ENCODE results near the gene VPS25. TPM values are rescaled to one million over a fixed set of nuclear protein-coding genes. Genes with fewer than 3 reads are reported as not detected.
"Not testable (repeated sequence)": the region's sequence is repeated elsewhere in the genome, so short reads cannot be mapped to it uniquely, and the experiment has no call there.

The VPS25 gene
- 78.2 TPM for polyA plus RNA-seq (ENCODE audit: insufficient read length)
- long read RNA-seq, donor 1, transcript VPS25-201 (6 exons, 1,101 nt): major isoform, 63 of 66 reads
- long read RNA-seq, donor 1, partial matches to known transcripts: 0 of 66 reads
- long read RNA-seq, donor 1, other reads (novel, unspliced or antisense): 0 of 66 reads
- long read RNA-seq, donor 2, transcript VPS25-201 (6 exons, 1,101 nt): major isoform, 43 of 73 reads
- long read RNA-seq, donor 2, partial matches to known transcripts: 28 of 73 reads
- long read RNA-seq, donor 2, other reads (novel, unspliced or antisense): 0 of 73 reads
- long read RNA-seq, donor 3, transcript VPS25-201 (6 exons, 1,101 nt): major isoform, 34 of 36 reads
- long read RNA-seq, donor 3, partial matches to known transcripts: 0 of 36 reads
- long read RNA-seq, donor 3, other reads (novel, unspliced or antisense): 0 of 36 reads
- long read RNA-seq, donor 4, transcript VPS25-201 (6 exons, 1,101 nt): major isoform, 9 of 10 reads
- long read RNA-seq, donor 4, partial matches to known transcripts: 0 of 10 reads
- long read RNA-seq, donor 4, other reads (novel, unspliced or antisense): 0 of 10 reads
- long read RNA-seq, donor 5, transcript VPS25-201 (6 exons, 1,101 nt): major isoform, 89 of 103 reads
- long read RNA-seq, donor 5, partial matches to known transcripts: 0 of 103 reads
- long read RNA-seq, donor 5, other reads (novel, unspliced or antisense): 9 of 103 reads
- long read RNA-seq, donor 6, transcript VPS25-201 (6 exons, 1,101 nt): major isoform, 47 of 98 reads
- long read RNA-seq, donor 6, partial matches to known transcripts: 47 of 98 reads
- long read RNA-seq, donor 6, other reads (novel, unspliced or antisense): 0 of 98 reads
- long read RNA-seq, donor 7, transcript VPS25-201 (6 exons, 1,101 nt): major isoform, 69 of 72 reads
- long read RNA-seq, donor 7, partial matches to known transcripts: 0 of 72 reads
- long read RNA-seq, donor 7, other reads (novel, unspliced or antisense): 0 of 72 reads
- long read RNA-seq, donor 8, transcript VPS25-201 (6 exons, 1,101 nt): major isoform, 38 of 39 reads
- long read RNA-seq, donor 8, partial matches to known transcripts: 0 of 39 reads
- long read RNA-seq, donor 8, other reads (novel, unspliced or antisense): 0 of 39 reads

DNA sequence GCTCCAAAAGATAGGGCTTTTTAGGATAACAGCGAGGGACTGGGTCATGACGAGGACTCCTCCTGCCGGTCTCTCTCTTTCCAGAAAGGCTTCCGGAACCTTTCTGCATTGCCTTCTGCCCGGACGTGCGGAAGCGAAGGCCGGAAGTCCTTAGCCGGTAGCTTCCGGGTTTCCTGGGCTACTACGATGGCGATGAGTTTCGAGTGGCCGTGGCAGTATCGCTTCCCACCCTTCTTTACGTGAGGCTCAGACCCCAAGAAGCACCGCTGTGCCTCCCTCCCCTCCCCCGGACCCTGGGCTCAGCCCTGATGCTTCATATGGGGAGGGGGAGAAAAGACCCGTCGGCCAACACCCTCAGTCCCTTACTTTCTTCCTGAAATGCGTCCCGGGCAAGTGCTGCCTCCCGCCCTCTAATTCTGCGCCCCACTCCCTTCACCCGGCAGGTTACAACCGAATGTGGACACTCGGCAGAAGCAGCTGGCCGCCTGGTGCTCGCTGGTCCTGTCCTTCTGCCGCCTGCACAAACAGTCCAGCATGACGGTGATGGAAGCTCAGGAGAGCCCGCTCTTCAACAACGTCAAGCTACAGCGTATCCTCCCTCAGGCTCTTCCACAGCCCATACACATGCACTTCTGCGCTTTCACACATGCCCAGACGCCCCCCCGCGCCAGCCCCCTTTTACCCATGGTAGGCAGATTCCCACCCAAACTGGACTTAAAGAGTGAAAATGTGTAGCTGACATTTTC is at the start of gene VPS25:
Gene VPS25 (plus strand): TSS at position 160 of the 746 bp plus-strand sequence. CDS start 27 bp downstream, at position 187.
- peak; percentile 81 for DNase-seq

DNA sequence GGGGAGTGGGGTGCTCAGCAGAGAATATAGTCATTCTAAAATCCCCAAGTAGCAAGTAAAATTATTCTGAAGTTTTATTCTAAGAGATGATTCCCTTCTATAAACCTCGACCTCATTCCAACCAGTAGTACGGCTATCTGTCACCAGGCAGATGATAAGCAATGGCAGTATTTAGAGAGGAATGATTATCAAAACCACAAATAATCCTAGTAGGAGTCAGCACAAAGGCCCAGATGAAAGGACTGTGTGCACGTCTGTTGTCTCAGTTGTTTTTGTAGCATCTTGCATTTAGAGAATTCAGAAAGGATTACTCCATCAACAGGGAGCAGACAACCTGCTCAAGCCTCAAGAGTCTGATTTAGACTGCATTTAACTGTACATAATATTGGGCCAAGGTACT is 49.6 kb upstream of the VPS25 start:
- DNase-seq: no peak

DNA sequence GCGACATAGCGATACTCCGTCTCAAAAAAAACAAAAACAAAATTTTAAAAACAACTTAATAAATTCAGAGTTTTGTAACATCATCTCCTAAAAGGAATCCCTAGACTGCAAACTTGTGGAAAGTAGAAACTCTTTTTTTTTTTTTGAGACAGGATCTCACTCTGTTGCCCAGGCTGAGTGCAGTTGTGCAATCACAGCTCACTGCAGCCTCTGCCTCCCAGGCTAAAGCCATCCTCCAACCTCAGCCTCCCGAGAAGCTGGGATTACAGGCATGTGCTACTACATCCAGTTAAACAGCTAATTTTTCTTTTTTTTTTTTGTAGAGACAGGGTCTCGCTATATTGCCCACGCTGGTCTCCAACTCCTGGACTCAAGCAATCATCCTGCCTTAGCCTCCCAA is 48.1 kb upstream of the VPS25 start:
- DNase-seq: no peak

DNA sequence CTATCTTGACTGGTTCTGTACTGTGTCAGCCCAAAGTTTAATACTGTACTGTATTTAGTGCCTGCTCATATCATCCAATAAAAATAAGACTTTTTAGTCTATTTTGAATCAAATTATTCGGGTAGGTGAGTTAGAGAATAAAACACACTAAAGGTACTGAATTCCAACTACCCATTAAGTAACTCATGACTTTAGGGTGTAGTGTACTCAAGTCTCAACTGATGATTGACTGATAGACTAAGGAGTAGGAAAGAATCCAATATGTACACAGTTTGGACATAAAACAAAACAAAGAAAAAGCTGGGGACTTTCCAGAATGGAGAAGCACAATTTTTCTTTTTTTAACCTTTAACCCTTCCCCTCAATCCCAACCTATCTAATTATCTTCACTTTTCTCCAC is 32.5 kb upstream of the VPS25 start:
- DNase-seq: no peak

DNA sequence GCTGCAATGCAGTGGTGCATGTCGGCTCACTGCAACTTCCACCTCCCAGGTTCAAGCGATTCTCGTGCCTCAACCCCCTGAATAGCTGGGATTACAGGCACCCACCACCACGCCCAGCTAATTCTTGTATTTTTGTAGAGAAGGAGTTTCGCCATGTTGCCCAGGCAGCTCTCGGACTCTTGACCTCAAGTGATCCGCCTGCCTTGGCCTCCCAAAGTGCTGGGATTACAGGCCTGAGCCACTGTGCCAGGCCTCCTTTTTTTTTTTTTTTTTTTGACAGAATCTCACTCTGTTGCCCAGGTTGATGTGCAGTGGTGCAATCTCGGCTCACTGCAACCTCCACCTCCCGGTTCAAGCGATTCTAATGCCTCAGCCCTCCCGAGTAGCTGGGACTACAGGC is 30.3 kb upstream of the VPS25 start:
- not testable (repeated sequence) for DNase-seq

DNA sequence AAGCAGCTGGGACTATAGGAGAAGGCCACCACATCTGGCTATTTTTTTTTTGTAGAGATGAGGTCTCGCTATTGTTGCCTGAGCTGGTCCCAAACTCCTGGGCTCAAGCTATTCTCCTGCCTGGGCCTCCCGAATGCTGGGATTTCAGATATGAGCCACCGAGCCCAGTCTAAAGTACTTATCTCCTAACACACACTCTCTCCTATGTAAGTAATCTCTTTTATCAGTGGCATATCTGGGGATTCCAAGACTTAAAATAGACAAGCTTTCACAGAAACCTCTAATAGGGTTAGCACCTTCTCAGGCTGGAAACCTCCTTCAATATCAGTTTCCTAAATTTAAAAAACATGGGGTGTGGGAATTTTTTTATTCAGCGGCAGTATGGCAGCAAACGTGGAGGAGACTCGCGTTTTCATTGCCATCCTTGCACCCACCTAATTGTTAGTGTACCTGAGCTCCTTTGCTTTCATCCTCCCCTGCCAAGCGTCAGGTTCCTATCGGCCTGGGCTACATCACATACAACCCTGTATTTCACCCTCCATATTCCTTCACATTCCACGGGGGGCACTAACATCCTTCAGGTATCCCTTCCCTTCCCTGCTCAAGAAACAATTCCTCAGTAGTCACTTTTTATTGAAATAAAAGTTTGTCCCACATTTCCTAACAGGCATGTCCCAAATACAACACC is 29.5 kb upstream of the VPS25 start:
- no peak for DNase-seq

DNA sequence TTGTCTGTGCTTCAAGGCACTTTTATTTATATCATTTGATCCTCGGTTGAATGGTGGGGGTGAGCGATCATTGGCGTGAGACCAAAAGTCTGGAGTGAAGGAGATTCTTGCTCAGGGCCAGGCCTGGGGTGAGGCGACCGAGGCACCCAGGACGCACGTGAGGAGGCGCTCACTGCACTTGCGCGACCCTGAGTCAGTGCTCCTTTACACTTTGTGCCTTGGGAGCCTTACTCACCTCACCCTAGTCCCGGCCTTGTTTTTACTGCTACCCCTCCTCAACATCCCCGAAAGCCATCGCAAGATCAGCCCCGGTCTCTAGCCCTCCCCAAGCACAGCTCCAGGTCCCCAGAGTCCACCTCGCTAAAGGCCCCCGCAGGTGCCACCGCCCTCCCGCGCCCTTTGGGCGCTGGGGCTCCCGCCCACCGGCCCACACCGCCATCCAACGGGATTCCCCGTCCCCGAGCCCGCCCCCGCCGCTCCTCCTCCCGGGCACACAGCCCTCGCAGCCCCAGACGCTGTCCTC is 28.9 kb upstream of the VPS25 start:
- DNase-seq: peak; percentile 45

DNA sequence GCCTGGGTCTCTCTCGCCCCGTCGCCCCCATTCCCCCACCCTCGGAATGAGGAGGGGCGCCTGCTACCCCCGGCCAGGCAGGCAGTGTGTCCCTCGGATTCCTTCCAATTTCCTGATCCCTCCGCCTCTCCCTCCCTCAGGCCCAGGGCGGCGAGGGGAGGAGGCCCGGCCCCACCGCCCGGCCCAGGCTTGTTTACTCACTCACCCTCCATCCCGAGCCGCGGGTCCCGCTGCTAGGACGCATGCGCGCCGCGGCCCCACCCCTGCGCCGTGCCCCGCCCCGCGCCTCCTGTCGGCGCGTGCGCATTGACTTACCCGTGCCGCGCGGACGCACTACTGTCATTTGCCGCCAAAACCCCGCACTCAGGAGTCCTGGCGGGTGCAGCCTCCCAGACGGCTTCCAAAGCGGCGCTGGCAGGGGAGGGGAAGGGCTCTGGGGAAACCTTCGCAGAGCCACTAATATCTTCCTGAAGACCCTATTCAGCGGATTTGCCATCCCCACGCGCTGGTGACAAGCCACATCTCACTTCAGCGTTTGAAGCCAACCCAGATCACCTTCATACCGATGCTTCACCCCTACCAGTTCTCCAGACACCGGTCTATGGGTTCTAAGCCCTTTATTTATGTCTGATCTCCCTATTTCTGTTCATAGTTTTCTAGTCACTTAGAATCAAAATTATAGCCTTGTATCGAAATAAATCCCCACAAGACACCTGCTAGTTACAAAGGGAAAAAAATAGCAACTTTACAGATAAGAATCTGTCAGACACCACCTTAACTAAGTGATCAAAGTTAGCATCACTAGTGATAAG is 28.2 kb upstream of the VPS25 start, which contains the start of gene EZH1:
Gene EZH1 (minus strand): TSS at position 235 of the 812 bp plus-strand sequence. CDS start 16,099 bp downstream, outside the sequence.
- peak; percentile 92 for DNase-seq

DNA sequence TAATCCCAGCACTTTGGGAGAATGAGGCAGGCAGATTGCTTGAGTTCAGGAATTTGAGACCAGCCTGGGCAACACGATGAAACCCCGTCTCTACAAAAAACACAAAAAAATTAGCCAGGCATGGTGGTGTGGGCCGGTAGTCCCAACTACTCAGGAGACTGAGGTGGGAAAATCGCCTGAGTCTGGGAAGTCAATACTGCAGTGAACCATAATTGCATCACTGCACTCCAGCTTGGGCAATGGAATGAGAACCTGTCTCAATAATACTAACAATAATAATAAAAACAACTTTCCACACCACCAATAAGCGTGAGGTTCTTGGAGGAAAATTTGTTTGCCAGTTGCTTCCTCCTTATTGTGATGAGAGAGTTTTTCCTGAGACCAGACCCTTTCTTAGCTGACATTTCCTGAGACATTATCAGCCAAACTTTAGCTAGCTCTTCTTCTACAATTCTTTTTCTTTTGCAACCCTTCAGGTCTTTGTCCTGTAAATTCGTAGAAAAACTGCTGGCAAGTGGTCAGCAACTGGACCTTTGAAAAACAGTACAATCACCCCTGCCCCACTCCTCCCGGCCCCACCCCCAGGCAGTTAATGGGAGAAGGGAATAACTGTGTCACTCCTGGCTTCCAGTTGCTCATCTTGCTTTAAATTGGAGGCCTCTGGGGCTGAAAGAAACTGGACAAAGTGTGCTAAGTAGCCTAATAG is 24.9 kb upstream of the VPS25 start:
- no peak for DNase-seq

DNA sequence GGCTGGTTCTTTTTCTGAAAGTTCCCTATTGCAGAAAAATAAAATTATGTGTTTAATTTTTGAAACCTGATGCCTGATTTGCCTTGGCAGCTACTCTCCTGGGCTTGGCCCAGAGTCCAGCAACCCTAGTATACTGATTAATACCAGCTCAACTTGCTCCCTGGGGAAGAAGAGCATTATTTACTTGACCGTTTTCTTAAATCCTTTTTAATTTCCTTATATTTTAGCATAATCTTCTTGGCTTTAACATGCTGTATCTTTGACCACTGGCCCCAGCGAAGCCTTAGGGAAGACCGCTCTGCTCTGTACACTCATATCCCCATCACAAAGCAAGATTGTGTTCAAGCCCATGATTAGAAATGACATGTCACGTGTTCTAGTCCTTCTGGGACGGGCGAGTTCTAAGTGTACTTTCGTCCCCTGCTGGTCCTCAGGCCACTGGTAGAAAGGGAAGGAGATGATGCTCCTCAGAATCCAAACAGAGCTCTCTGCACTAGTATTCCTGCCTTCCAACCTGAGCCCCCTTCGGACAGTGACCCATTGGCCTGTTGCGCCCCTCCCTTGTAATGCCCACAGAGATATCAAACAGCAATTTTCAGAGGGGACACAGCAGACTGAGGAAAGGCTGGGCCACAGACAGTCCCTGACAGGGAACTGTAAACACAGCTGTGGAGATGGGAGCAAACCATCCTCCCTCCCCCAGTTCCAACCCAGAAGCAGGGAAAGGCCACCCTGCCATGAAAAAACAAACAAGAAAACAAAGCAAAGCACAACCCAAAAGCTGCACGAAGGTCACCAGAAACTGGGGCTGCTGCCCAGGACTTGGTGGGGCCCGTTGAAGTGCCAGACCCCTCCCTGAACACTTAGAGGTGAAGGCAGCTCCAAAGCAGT is 24.1 kb upstream of the VPS25 start:
- no peak for DNase-seq

DNA sequence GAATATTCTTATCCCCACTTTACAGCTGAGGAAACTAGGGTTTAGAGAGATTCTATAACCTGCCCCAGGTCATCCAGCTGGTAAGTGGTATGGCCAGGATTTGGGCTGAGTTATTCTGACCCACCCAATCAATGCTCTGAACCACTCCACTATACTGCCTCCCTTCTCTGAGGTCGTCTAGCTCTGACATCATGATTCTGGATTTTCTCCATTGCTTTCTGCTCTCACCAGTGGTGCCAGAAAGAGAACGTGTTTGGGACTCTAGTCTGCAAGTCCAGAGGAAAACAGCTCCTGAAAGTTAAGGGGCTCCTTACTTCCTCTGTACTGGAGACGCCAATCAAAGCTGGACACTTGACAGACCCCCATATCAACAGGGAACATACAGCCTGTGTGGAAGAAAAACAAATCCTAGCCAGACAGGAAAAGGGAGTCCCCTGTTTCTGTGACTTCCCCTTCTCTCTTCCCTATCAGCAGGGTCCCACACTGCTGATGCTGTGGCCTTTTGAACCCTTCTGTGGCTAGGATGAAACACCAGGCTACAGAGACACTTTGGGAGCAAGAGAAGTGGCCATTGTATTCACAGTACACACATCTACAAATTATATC is 22.4 kb upstream of the VPS25 start:
- DNase-seq: no peak

DNA sequence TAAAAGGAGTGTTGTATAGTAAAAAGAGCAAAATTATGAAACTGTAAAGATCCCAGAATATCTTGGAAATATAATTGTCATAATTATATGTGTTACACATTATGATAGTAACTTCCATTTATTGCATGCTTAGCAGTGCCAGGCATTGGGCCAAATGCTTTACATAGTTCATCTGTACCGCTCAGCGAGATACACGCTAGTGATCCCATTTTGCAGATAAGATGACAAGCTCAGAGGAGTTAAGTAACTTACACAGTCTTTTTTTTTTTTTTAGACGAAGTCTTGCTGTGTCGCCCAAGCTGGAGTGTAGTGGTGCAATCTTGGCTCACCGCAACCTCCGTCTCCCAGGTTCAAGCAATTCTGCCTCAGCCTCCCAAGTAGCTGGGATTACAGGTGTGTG is 21.6 kb upstream of the VPS25 start:
- DNase-seq: no peak

DNA sequence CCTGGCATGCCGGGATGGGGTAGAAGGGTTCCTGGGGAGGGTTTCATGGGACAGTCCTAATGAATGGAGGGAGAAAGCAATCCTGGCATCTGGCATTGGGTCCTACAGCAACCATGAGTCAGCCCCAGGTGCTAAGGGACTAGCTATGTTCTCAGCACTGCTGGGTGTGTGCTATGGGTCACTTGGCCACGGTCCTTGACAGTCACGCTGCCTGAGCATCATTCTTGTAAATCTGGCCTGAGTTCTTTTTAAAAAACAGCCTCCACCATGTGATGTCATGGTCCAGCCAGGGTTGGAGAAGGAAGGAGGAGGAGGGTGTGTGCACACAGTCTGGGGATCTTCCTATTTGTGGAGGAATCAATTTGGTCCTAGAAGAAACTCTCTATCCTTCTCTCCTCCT is 18.5 kb upstream of the VPS25 start:
- no peak for DNase-seq

DNA sequence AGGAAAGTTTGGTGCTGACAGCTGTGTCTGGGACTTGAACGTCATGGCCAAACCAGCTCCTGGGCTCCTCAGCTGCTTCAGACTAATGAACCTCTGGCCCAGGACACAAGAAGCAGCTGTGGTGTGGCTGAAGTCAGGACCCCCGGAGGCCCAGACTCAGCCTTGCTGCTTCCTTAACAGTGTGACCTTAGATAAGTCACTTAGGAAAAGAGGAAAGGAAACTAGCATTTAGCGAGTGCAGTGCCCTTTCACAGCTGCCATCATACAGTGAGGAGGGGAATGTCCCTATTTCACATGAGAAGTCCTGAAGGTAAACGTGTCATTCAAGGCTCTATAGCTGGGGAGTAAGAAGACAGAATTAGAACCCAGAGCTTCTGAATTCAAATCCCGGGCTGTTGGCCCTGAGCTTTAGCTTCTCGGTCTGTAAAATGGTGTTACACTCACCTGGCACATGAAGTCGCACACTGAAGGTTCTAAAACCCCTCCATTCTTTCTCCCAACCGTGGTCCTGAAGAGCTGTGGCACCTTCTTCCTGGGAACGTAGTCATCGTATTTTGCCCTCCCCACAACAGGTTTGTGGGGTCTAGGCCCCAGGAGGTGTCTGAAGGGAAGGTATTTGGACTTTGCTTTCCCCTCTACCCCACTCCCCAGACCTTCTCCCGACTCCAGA is 13.1 kb upstream of the VPS25 start:
- no peak for DNase-seq

DNA sequence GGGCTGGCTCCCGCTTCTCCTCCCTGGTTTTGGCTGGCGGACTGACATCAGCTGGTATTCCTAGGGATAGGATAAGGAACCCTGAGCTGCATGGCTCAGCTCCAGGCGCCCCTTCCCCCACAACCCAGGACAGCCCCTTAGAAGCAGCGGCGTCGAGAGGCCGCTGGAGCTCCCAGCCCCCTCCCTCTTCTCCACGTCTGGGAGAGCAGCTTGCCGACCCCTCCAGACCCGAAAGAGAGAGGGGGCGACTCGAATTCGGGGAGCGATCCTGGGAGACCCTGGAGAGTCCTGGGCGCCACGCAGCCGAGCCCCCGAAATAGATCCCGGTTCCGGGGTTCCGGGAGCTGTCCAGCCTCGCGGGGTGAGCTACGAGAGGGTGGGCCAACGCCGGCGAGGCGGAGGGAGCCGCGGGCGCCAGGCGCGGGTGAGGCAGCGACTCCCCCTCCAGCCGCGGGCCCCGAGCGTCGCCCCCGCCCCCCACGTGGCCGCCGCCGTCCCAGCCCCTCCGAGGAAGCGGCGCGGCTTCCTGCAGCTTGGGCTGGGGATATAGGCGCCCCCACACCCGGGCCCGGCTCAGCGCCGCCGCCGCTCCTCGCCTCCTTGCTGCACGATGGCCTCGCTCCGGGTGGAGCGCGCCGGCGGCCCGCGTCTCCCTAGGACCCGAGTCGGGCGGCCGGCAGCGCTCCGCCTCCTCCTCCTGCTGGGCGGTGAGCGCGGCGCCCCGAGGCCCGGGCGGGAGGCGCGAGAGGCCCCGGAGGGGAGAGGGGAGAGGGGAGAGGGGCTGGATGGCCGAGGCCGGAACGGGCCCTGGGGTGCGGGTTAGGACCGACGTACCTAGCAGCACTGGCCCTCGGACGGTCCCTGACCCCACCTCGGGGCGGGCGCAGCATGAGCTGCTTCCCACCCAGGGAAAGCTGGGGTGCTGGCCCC is 12.3 kb upstream of the VPS25 start, which contains the start of gene RAMP2:
Gene RAMP2 (plus strand): TSS at position 576 of the 930 bp plus-strand sequence. CDS start 35 bp downstream, at position 611.
- DNase-seq: no peak

DNA sequence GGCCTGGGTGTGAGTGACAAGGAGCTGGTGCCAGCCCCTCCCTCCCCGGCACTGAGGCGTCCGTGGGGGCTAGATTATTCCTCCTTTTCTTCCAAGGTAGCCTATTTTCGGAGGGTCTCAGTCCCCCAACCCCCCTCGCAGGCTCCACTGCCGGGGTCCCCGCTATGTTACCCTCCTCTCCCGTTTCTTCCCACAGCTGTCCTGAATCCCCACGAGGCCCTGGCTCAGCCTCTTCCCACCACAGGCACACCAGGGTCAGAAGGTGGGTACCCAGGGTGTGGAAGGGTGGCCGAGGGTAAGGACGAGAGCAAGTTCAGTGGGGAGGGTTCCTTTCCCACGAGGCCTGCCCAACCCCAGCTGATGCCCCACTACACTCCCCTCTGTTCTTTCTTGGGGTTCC is 11.6 kb upstream of the VPS25 start:
- no peak for DNase-seq
